Thyroid gland (tissue), 4 donors: ENCODE data around the gene SLC4A4. TPM values are rescaled to one million over a fixed set of nuclear protein-coding genes. Genes with fewer than 3 reads are reported as not detected.

Experiments used
- DNase-seq, 2 donors: peaks; one replicate each; pipeline ENCODE4 v3.0.0-alpha.2; 2019
- H3K27ac ChIP-seq, 3 donors: fragments of 200-600 bp; sonication (generic); 1 replicate in 2 of 3; 2 replicates in 1 of 3; pipeline ENCODE4 v1.5.1; 2016 to 2019; ENCODE audit warnings: mild to moderate bottlenecking in 1 of 3, moderate library complexity in 1 of 3
- H3K27me3 ChIP-seq: fragments of 200-600 bp; sonication (generic); one replicate; pipeline ENCODE4 v1.5.1; 2019
- H3K36me3 ChIP-seq, 2 donors: fragments of 200-600 bp; sonication (generic); one replicate each; pipeline ENCODE4 v1.5.1; 2016 to 2019
- H3K4me1 ChIP-seq, 2 donors: fragments of 200-600 bp; sonication (generic); one replicate each; pipeline ENCODE4 v1.5.1; 2017 to 2019
- H3K4me3 ChIP-seq, 3 donors: fragments of 200-600 bp; sonication (generic); replicated peaks in 1 of 3; 1 replicate in 2 of 3; 2 replicates in 1 of 3; pipeline ENCODE4 v1.5.1; 2016; ENCODE audit warnings: mild to moderate bottlenecking in 1 of 3
- H3K9me3 ChIP-seq: fragments of 200-600 bp; sonication (generic); one replicate; pipeline ENCODE4 v1.5.1; 2017
- POLR2A ChIP-seq, 2 donors: fragments of 450-650 bp; IDR thresholded peaks; one replicate each; pipeline ENCODE4 v1.6.1; 2017; ENCODE audit warnings: antibody characterized with exemption in 2 of 2, mild to moderate bottlenecking in 2 of 2, moderate library complexity in 1 of 2
- WGBS, 2 donors: methylation state at CpG; one replicate each; pipeline ENCODE4 v1.1.5; 2017; 5-methylcytosine and 5-hydroxymethylcytosine counted together
- intact Hi-C: fragments of 100-400 bp; cut with DNase I; formaldehyde crosslinking; loops from one replicate; pipeline ENCODE4 v1.15.1; 2023
- total RNA-seq, 4 donors: library from RNA; depleted of rRNA; stranded (reverse); fragments of >200 nt; gene quantifications; one replicate each; pipeline ENCODE4 v1.2.3, GENCODE V29; 2016
- TF ChIP-seq, protein P1 (sequence below), 6 experiments: fragments of 200-600 bp in 3 of 6; fragments of 450-650 bp in 3 of 6; sonication (generic) in 3 of 6; IDR thresholded peaks; one replicate each; pipeline ENCODE4 v1.5.1; 2016 to 2019; ENCODE audit warnings: antibody characterized with exemption in 6 of 6, mild to moderate bottlenecking in 2 of 6, inconsistent platforms in 1 of 6, moderate library complexity in 1 of 6

The SLC4A4 gene
- total RNA-seq, 4 donors from 2014 or later = 39.8 to 90.7 (median 72.8) TPM

- no peaks in the 10 kb centered on the region for H3K27me3 ChIP-seq
- TF ChIP-seq, protein P1, sequence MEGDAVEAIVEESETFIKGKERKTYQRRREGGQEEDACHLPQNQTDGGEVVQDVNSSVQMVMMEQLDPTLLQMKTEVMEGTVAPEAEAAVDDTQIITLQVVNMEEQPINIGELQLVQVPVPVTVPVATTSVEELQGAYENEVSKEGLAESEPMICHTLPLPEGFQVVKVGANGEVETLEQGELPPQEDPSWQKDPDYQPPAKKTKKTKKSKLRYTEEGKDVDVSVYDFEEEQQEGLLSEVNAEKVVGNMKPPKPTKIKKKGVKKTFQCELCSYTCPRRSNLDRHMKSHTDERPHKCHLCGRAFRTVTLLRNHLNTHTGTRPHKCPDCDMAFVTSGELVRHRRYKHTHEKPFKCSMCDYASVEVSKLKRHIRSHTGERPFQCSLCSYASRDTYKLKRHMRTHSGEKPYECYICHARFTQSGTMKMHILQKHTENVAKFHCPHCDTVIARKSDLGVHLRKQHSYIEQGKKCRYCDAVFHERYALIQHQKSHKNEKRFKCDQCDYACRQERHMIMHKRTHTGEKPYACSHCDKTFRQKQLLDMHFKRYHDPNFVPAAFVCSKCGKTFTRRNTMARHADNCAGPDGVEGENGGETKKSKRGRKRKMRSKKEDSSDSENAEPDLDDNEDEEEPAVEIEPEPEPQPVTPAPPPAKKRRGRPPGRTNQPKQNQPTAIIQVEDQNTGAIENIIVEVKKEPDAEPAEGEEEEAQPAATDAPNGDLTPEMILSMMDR (IDR thresholded peaks at IDR 0.05) = no peak
- no peak for TF ChIP-seq POLR2A (IDR thresholded peaks at IDR 0.05)
- WGBS, 2 donors = 96 to 98% methylated on average over 1 of the region's 1 CpG
- H3K27ac ChIP-seq = no peak overlapping the region
- H3K4me1 ChIP-seq = no peaks in the 10 kb centered on the region
- intact Hi-C loops = no loop called here
- H3K9me3 ChIP-seq = no peaks in the 10 kb centered on the region
- no peaks in the 10 kb centered on the region for H3K36me3 ChIP-seq
- no peak for DNase-seq
- H3K4me3 ChIP-seq = no peak overlapping the region
Observed at GRCh38 chr4:71587995-71588394, 249.2 kb downstream of the SLC4A4 start.

DNA sequence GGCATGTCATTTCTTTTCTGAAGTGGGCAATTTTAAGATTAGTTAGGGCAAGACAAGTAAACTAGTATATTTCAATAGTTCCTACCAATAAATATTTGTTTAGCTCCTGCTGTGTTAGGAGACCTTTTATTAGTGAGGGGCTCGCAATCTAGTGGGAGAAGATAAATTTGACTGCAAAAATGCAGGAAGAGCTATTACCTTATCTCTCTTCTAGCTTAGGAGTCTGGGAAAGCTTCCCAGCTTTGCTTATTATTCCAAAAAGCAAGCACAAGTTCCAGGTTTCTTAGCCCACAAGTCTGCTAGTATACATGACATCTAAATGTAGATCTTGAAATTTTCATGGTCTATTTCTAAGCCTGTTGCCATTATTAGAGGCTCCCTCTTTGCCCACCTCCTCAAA, 254.0 kb downstream of the SLC4A4 start:
- H3K4me1 ChIP-seq = no peaks in the 10 kb centered on the region
- no peaks in the 10 kb centered on the region for H3K36me3 ChIP-seq
- intact Hi-C loops = no loop called here
- no peak overlapping the region for H3K27ac ChIP-seq
- TF ChIP-seq, protein P1 (IDR thresholded peaks at IDR 0.05) = no peak
- TF ChIP-seq POLR2A (IDR thresholded peaks at IDR 0.05) = no peak
- H3K27me3 ChIP-seq = no peaks in the 10 kb centered on the region
- 67 to 86% methylated on average over 1 of the region's 1 CpG for WGBS, 2 donors
- no peak for DNase-seq
- H3K9me3 ChIP-seq = no peaks in the 10 kb centered on the region
- H3K4me3 ChIP-seq = no peak overlapping the region

- no peaks in the 10 kb centered on the region for H3K27me3 ChIP-seq
- no peaks in the 10 kb centered on the region for H3K9me3 ChIP-seq
- H3K4me1 ChIP-seq = no peaks in the 10 kb centered on the region
- DNase-seq = no peak
- H3K4me3 ChIP-seq = no peak overlapping the region
- intact Hi-C loops = no loop called here
- TF ChIP-seq POLR2A (IDR thresholded peaks at IDR 0.05) = no peak
- TF ChIP-seq, protein P1 (IDR thresholded peaks at IDR 0.05) = no peak
- H3K27ac ChIP-seq = no peak overlapping the region
- no peaks in the 10 kb centered on the region for H3K36me3 ChIP-seq
Observed at GRCh38 chr4:71593311-71593710, 254.5 kb downstream of the SLC4A4 start.

- intact Hi-C loops = no loop called here
- H3K36me3 ChIP-seq = no peaks in the 10 kb centered on the region
- no peak overlapping the region for H3K4me3 ChIP-seq
- WGBS, 2 donors = 23 to 42% methylated on average over 2 of the region's 2 CpGs
- H3K9me3 ChIP-seq = no peaks in the 10 kb centered on the region
- peak in 1 of 2 donors; percentile 1 for DNase-seq
- H3K27me3 ChIP-seq = no peaks in the 10 kb centered on the region
- no peaks in the 10 kb centered on the region for H3K4me1 ChIP-seq
- no peak for TF ChIP-seq POLR2A (IDR thresholded peaks at IDR 0.05)
- TF ChIP-seq, protein P1 (IDR thresholded peaks at IDR 0.05) = no peak
- H3K27ac ChIP-seq = no peak overlapping the region
Observed at GRCh38 chr4:71595576-71596108, 256.8 kb downstream of the SLC4A4 start.

DNA sequence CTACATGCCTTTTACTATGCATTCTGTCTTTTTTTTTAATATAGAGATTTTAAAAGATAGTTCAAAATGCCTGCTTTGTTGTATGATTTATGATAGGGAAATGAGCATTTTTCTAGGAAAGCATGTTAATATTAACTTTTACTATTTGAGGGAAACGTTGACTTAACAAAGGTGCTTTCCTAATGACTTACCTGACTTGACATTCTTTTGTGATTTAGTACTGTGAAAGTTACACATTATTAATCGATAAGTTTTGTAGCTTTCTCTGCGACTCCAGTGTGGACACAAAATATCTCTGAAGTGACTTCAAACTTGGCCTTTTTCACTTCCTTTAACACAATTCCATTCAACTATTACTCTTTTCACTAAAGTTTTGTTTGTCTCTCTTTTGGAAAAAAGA, 260.8 kb downstream of the SLC4A4 start:
- Histone ChIP-seq H3K27me3 (no peaks in the 10 kb centered on the region), H3K9me3 (no peaks in the 10 kb centered on the region), H3K4me1 (no peaks in the 10 kb centered on the region), H3K36me3 (no peaks in the 10 kb centered on the region), H3K4me3 (no peak overlapping the region), H3K27ac (no peak overlapping the region)
- TF ChIP-seq, protein P1 (IDR thresholded peaks at IDR 0.05) = no peak
- no peak for TF ChIP-seq POLR2A (IDR thresholded peaks at IDR 0.05)
- DNase-seq = no peak
- WGBS, 2 donors = 79 to 83% methylated on average over 3 of the region's 3 CpGs
- intact Hi-C loops = no loop called here
